K562 (cell line): ENCODE data around the gene RPLP2. TPM values are rescaled to one million over a fixed set of nuclear protein-coding genes. Genes with fewer than 3 reads are reported as not detected.
A peak's percentile ranks its signal among the peaks of the same experiment; 100 is the strongest.

Experiments
- ARHGAP35 ChIP-seq: fragments of 450-650 bp; IDR thresholded peaks from 2 replicates; pipeline ENCODE4 v1.6.1; 2018; ENCODE audit not compliant: partially characterized antibody
- CHD4 ChIP-seq: fragments of 200-600 bp; sonication (generic); IDR thresholded peaks from 3 replicates; pipeline ENCODE4 v1.6.1; 2012; ENCODE audit warnings: low read depth, mild to moderate bottlenecking, mixed read lengths, low read length, inconsistent platforms; ENCODE audit not compliant: insufficient read depth, insufficient replicate concordance, poor library complexity, severe bottlenecking
- ELF4 ChIP-seq: fragments of 450-650 bp; formaldehyde crosslinking; IDR thresholded peaks from 2 replicates; pipeline ENCODE4 v1.4.0; 2022; ENCODE audit warnings: missing genetic modification characterization
- FOXK2 ChIP-seq, 2 experiments: fragments of 450-650 bp; IDR thresholded peaks in 1 of 2; conservative IDR thresholded peaks in 1 of 2; 2 replicates each; pipeline ENCODE4 v1.6.1; 2016; ENCODE audit warnings: low read depth in 2 of 2, mild to moderate bottlenecking in 1 of 2
- FOXP4 ChIP-seq: sonication (generic); formaldehyde crosslinking; IDR thresholded peaks from 2 replicates; pipeline ENCODE4 v1.8.0; 2022; ENCODE audit warnings: mild to moderate bottlenecking, missing genetic modification reagents, borderline replicate concordance
- GTF2A2 ChIP-seq: IDR thresholded peaks from 2 replicates; pipeline ENCODE4 v1.6.1; 2016; ENCODE audit warnings: mild to moderate bottlenecking, missing genetic modification characterization, missing compliant biosample characterization
- HBP1 ChIP-seq: fragments of 450-650 bp; formaldehyde crosslinking; IDR thresholded peaks from 2 replicates; pipeline ENCODE4 v1.4.0; 2022; ENCODE audit warnings: missing genetic modification characterization
- HCFC1 ChIP-seq: IDR thresholded peaks from 2 replicates; pipeline ENCODE4 v1.6.1; 2012; ENCODE audit warnings: low read depth, low read length, improper control_type of control experiment
- HINFP ChIP-seq: fragments of 450-650 bp; conservative IDR thresholded peaks from 2 replicates; pipeline ENCODE4 v1.6.1; 2016; ENCODE audit warnings: missing genetic modification characterization, low read depth, mild to moderate bottlenecking, control low read depth, missing compliant biosample characterization
- POLR2G ChIP-seq: fragments of 200-400 bp; formaldehyde crosslinking; IDR thresholded peaks from 2 replicates; pipeline ENCODE4 v1.6.1; 2017; ENCODE audit warnings: low read depth, mild to moderate bottlenecking, antibody characterized with exemption, low read length, moderate library complexity
- RHOXF2B ChIP-seq: fragments of 250-450 bp; sonication (Bioruptor Pico); conservative IDR thresholded peaks from 2 replicates; pipeline ENCODE4 v1.5.1; 2021
- SMARCB1 ChIP-seq: IDR thresholded peaks from 2 replicates; pipeline ENCODE4 v1.6.1; 2011; ENCODE audit warnings: improper control_type of control experiment, low read depth; ENCODE audit not compliant: insufficient read length
- TBP ChIP-seq: optimal IDR thresholded peaks from 2 replicates; pipeline ENCODE3; 2011; ENCODE audit warnings: low read depth, low read length, improper control_type of control experiment
- THAP7 ChIP-seq: fragments of 250-450 bp; sonication (Bioruptor Pico); IDR thresholded peaks from 2 replicates; pipeline ENCODE4 v1.5.0; 2021
- XRCC4 ChIP-seq: IDR thresholded peaks from one replicate; pipeline ENCODE4 v1.6.1; 2011; ENCODE audit not compliant: insufficient read depth, insufficient read length; ENCODE audit errors: extremely low read depth
- YY1 ChIP-seq, 3 experiments: IDR thresholded peaks; 2 replicates each; pipeline ENCODE4 v1.6.1; 2011; ENCODE audit warnings: low read length in 2 of 3, mild to moderate bottlenecking in 2 of 3, moderate library complexity in 2 of 3, borderline replicate concordance in 1 of 3, control low read depth in 1 of 3, low read depth in 1 of 3; ENCODE audit not compliant: insufficient read depth in 3 of 3, insufficient replicate concordance in 2 of 3, control insufficient read depth in 1 of 3, insufficient read length in 1 of 3; ENCODE audit errors: extremely low read depth in 1 of 3
- ZNF124 ChIP-seq: sonication (generic); formaldehyde crosslinking; IDR thresholded peaks from 2 replicates; pipeline ENCODE4 v1.8.1; 2022; ENCODE audit warnings: missing genetic modification reagents
- ZNF133 ChIP-seq: fragments of 250-450 bp; sonication (Bioruptor Pico); IDR thresholded peaks from 2 replicates; pipeline ENCODE4 v1.4.0; 2020; ENCODE audit warnings: mild to moderate bottlenecking
- polyA plus RNA-seq, 8 experiments: library from polyadenylated mRNA; depleted of rRNA in 4 of 8; stranded (reverse) in 5 of 8; unstranded in 3 of 8; fragments of >200 nt; fragmentation: Nextera tagmentation in 2 of 8; fragmentation: Illumina TruSeq in 1 of 8; extraction: Ambion mirVana in 2 of 8; extraction: Trizol in 1 of 8; gene quantifications; 2 replicates each; pipeline versions ENCODE4 v1.2.1 to v1.2.3, GENCODE V29; 2011 to 2014; ENCODE audit warnings: inconsistent platforms in 1 of 8, missing spikeins in 1 of 8
- total RNA-seq, 7 experiments: library from RNA; depleted of rRNA in 6 of 7; stranded (reverse); fragments of >200 nt in 6 of 7; fragmentation: Illumina TruSeq in 2 of 7; extraction: Trizol in 2 of 7; gene quantifications; 2 replicates each; pipeline versions ENCODE4 v1.2.1 to v1.2.3, GENCODE V29; 2011 to 2021; ENCODE audit warnings: low replicate concordance in 1 of 7
- TF ChIP-seq, protein P1 (sequence below): fragments of 250-450 bp; sonication (Bioruptor Pico); IDR thresholded peaks from 2 replicates; pipeline ENCODE4 v1.4.0; 2020; ENCODE audit warnings: mild to moderate bottlenecking

RPLP2 gene
- total and polyA plus RNA-seq, 9 of the 15 experiments (the other 6 are each of a cell fraction or from before 2014, with no cell fraction given) = 528 to 3,807 (median 1,633) TPM

- TF ChIP-seq FOXP4 (CRISPR knock-in tag) (no peak), TBP (no peak), FOXK2 (conservative IDR thresholded peaks at IDR 0.05 in 1 of 2, IDR thresholded peaks at IDR 0.05 in 1 of 2; ENCODE audit: low read depth in 2 of 2) (no peak), RHOXF2B (no peak; the same call in 1 of the 2 replicates), ZNF133 (CRISPR knock-in tag) (no peak), XRCC4 (no peak), THAP7 (CRISPR knock-in tag) (no peak), HINFP (no peak), YY1 (IDR thresholded peaks at IDR 0.05; ENCODE audit: borderline replicate concordance in 1 of 3, control insufficient read depth in 1 of 3, extremely low read depth in 1 of 3, insufficient read depth in 3 of 3, insufficient read length in 1 of 3, insufficient replicate concordance in 2 of 3, low read depth in 1 of 3, low read length in 2 of 3) (no peak), ARHGAP35 (no peak), HCFC1 (no peak), SMARCB1 (no peak), HBP1 (CRISPR knock-in tag) (peak; percentile 32; the same call in 1 of the 2 replicates), ZNF124 (CRISPR knock-in tag) (no peak), POLR2G (peak; percentile 81), CHD4 (no peak), ELF4 (CRISPR knock-in tag) (no peak), GTF2A2 (tag) (no peak)
- TF ChIP-seq, protein P1, sequence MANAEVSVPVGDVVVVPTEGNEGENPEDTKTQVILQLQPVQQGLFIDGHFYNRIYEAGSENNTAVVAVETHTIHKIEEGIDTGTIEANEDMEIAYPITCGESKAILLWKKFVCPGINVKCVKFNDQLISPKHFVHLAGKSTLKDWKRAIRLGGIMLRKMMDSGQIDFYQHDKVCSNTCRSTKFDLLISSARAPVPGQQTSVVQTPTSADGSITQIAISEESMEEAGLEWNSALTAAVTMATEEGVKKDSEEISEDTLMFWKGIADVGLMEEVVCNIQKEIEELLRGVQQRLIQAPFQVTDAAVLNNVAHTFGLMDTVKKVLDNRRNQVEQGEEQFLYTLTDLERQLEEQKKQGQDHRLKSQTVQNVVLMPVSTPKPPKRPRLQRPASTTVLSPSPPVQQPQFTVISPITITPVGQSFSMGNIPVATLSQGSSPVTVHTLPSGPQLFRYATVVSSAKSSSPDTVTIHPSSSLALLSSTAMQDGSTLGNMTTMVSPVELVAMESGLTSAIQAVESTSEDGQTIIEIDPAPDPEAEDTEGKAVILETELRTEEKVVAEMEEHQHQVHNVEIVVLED (CRISPR knock-in tag) = no peak
These were observed 44.6 kb upstream of the RPLP2 start (continued) for GRCh38 chr11:765025-765801.
